Suprapubic skin (tissue), 4 donors: Measurements from ENCODE around the gene BTBD7.

Experiments used
- EP300 ChIP-seq: sonication (generic); formaldehyde crosslinking; IDR thresholded peaks from one replicate; pipeline ENCODE4 v1.6.1; 2017; ENCODE audit warnings: antibody characterized with exemption
- POLR2A ChIP-seq, 2 donors: fragments of 450-650 bp; IDR thresholded peaks; one replicate each; pipeline ENCODE4 v1.6.1; 2017; ENCODE audit warnings: antibody characterized with exemption in 2 of 2, mild to moderate bottlenecking in 2 of 2, moderate library complexity in 2 of 2
- POLR2AphosphoS5 ChIP-seq, 3 donors: sonication (generic); formaldehyde crosslinking; IDR thresholded peaks; one replicate each; pipeline ENCODE4 v1.6.1; 2017; ENCODE audit warnings: antibody characterized with exemption in 3 of 3
- TF ChIP-seq, protein P1 (sequence below), 2 donors: fragments of 200-600 bp in 1 of 2; fragments of 450-650 bp in 1 of 2; sonication (generic) in 1 of 2; IDR thresholded peaks; one replicate each; pipeline ENCODE4 v1.5.1; 2016 to 2019; ENCODE audit warnings: antibody characterized with exemption in 2 of 2, mild to moderate bottlenecking in 1 of 2, moderate library complexity in 1 of 2

DNA sequence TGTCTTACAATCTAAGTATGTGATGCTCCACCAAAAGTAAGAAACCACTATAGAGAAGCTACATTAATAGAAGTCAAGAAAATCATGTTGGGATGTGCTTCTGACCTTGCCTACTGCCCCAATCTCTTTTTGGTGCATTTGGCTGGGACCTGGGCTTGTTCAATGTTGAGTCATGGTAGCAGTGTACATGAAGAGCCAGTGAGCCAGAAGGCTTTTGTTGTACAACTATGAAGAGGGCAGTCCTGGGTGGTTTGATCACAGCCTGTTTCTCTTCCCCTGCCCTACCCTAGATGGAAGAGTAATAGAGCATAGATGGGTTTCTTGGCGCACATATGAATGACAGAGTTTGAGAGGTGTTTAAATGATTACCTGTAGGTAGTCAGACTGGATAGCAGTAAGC is 69.4 kb downstream of the BTBD7 start:
- TF ChIP-seq POLR2A (IDR thresholded peaks at IDR 0.05) (no peak), EP300 (no peak), POLR2AphosphoS5 (IDR thresholded peaks at IDR 0.05) (no peak)
- TF ChIP-seq, protein P1, sequence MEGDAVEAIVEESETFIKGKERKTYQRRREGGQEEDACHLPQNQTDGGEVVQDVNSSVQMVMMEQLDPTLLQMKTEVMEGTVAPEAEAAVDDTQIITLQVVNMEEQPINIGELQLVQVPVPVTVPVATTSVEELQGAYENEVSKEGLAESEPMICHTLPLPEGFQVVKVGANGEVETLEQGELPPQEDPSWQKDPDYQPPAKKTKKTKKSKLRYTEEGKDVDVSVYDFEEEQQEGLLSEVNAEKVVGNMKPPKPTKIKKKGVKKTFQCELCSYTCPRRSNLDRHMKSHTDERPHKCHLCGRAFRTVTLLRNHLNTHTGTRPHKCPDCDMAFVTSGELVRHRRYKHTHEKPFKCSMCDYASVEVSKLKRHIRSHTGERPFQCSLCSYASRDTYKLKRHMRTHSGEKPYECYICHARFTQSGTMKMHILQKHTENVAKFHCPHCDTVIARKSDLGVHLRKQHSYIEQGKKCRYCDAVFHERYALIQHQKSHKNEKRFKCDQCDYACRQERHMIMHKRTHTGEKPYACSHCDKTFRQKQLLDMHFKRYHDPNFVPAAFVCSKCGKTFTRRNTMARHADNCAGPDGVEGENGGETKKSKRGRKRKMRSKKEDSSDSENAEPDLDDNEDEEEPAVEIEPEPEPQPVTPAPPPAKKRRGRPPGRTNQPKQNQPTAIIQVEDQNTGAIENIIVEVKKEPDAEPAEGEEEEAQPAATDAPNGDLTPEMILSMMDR (IDR thresholded peaks at IDR 0.05), result no peak
